ELR (cell line): ENCODE measurements around the gene VAMP2.

Source experiments
- DNase-seq: peaks from one replicate; pipeline ENCODE4 v3.0.0-alpha.2; 2015; ENCODE audit warnings: low read depth

VAMP2 gene

DNA sequence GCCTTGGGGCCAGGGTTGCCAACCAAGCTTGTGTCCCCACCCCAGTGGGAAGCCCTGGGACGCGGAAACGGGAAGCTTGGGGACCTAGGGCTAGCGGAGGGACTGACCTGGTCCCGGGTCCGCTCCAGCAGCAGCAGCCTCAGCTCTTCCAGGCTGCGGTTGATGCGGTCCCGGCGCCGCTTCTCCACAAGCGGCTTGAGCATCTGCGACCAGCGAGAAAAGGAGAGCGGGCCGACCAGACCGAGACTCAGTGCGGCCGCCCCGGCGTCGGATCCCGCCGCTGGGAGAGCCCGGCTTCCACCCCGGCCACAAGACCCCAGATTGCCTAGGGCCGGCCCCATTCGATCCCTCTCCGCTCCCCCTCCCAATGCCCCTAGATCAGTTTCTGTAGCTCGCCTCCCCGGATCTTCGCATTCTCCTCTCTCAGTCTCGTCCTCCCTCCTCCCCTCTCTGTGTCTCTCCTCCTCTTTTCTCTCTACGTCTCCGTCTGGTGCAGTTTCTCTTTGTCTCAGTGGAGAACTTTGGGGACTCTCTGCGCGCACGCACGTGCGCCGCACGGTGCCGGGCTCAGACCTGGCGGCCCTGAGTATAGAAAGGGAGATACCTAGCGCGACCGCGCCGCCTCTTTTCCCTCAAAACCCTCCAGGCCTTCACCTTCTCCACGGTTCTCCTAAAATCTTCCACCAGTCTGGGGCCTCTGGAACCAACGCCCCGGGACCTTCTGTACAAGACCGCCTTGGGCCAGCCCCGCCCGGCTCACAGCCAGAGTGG is 39.6 kb downstream of the VAMP2 start:
- DNase-seq: peak; percentile 56

DNA sequence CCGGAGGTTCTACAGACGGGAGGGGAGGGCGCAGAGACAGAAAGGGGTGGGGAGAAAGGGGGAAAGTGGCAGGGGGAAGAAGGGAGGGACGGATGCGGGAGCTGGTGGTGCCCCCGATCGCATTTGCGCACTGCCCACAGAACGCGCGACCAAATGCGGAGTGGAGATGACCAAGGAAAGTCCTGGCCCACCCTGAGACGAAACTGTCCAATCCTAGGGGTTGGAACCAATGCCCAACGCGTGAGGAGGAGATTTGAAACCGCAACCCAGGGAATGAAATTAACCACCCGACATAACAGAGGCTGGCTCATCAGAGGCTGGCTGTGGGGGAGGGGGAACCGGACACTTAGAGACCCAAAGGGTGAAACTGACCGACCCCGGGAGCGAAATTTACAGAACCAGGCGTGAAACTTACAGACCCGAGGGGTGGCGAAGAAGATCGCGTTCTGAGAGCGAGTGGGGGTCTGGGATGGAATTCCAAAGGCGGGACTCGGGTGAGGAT is 40.3 kb downstream of the VAMP2 start:
- DNase-seq: peak; percentile 70

DNA sequence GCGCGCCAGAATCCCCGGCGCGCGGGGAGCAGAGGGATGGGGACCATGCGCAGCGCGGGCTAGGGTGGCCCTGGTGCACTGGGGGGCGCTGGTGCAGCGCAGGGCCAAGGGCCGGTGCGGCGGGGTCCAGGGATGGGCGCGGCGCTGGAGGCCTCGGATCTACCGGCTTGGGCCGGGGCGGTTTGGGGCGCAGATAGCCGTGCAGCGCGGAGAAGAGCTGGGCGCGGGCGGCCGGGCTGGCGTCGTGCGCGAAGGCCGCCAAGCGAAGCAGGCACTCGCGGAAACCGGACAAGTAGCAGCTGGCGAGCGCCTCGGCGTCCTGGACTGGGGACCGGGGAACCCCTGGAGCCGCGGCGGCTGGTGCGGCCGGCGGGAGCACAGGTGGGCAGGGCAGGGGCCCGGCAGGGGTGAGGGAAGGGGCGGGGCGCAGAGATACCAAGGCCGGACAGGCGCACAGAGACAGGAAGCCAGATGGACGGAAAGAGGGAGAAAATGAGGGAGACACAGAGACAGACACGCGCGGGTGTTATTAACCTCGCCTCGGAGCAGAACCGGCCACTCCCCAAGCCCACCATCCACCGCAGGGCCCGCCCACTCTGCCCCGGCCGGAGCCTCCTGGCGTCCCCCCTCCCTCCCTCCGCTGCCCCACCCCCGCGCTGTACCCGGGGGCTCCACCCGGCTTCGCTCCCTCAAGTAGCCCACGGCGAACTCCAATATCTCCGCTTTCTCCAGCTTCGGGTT is 40.9 kb downstream of the VAMP2 start:
- peak; percentile 86 for DNase-seq

DNA sequence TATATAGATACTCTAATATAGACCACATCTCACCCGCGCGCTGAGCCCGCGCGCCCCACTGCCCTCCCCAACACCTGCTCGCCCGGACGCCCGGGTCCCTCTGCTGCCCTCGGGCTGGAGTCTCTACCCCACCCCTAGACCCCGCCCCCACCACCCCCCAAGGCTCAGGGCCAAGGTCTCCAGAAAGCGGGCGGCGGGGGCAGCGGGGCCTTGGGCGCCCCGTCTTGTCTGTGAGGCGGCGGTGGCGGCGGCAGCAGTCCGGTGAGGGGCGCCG is 41.4 kb downstream of the VAMP2 start:
- DNase-seq: no peak

GRCh38 chr17:8120520-8121406 is 42.0 kb downstream of the VAMP2 start:
- peak; percentile 81 for DNase-seq

DNA sequence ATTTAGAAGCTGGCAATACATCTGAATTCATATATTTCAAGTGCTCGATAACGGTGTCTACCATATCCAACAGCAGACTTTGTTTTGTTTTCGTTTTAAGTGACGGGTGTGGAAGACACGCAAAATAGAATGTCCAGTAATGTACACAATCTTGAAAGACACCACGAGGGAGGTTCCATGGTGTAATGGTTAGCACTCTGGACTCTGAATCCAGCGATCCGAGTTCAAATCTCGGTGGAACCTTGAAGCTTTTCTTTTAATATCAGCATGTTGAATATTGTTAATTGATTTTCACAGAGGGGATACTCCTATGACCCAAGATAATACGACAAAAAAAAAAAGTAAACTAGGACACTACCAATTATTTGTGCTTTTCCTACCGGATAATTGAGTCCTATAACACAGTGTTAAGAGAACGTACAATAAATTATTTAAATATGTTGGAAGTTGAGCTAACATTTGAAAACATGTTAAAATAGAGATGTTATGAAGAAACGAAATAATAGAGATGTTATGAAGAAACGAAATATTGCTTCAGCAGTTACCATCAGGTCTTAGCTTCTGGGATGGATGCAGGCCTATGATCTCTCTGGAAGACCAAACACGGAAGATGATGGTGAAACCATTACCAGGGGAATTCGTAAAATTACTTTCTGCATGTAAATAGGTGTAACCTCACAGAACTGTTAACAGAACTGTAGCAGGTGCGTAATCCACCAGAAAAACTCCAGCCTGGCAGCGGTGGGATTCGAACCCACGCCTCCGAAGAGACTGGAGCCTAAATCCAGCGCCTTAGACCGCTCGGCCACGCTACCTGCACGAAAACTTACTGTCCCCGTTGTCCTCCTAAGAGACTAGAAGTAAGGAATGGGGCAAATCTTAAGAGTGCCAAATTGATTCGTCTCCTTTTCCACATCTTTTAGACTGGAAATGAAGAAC is 42.9 kb downstream of the VAMP2 start:
- peak; percentile 93 for DNase-seq

DNA sequence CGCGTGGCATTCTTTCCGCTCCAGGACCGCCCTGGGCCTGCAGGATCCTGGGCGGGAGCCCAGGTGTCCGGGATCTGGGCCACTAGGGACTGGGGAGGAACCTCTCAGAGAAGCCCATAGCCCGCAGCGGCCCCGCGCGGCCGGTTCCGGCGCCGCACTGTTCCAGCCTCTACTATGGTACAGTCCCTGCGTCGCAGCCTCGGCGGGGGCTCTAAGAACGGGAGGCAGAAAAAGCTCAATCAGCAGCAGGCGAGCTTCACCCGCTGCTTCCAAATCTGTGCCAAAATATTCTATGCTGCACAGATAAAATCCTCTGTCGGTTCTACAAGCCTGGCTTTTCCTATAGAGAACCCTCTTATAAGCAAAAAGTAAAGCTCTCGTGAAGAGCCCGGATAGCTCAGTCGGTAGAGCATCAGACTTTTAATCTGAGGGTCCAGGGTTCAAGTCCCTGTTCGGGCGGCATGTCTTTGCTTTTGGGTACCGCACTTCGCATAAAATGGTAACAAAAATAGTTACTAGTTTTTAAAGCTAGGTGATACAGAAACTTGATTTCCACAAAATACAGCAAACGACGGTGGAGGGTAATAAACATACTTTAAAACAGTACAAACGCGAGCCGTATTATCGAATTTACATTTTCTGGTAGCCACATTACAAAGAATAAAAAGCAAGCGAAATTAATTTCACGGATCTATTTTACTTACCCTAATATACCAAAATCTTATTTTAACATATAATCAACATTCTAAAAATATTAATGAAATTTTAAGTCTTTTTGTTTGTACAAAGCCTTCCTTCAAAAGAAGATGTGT is 43.8 kb downstream of the VAMP2 start:
- peak; percentile 89 for DNase-seq

GRCh38 chr17:8117980-8118768 is 44.6 kb downstream of the VAMP2 start, which contains the start of gene ALOXE3:
Gene ALOXE3, minus strand, starts transcription at chr17:8118514. Its CDS starts 524 bp downstream, at chr17:8117990.
- peak; percentile 93 for DNase-seq

DNA sequence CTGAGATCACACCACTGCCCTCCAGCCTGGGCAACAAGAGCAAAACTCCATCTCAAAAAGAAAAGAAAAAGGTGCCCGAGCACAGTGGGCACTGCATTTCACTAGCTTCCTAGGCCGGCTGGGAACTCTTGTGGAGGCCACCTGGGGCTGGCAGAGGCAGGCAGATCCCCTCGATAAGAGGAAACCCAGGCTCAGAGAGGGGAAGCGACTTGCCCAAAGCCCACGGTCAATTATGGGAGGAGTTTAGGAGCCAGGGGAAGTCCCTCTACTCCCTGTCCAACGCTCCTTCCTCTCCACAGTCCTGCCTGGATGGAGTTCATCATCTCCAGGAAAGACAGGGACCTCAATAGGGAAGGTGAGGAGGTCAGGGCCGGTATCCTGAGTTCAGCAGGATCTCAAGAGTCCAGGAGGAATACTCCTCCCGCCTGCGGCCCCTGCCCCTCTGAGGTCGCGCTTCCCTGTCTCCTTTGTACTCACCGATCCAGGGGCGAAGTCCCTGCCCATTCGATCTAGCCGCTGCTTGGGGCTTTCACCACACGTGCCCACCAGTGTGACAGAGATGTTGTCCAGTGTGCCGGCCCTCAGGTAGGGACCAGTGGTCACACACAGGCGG is 45.3 kb downstream of the VAMP2 start:
- DNase-seq: peak; percentile 19

DNA sequence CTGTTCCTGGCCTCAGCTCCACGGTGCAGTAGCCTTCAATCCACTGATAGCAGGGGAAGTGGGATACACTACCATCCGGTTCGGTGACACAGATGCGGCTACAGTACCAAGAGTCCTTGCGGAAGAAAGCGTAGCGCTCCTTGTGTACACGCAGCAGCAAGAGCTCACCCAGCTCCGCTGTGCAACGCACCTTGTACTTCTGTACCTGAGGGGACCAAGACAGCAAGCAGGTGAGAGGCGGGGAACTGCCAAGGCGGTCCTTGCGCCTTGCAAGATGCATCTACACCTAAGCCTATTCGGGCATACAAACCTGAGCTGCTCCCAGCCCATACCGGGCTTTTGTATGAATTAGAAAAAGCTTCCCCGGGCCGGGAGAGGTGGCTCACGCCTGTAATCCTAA is 46.0 kb downstream of the VAMP2 start:
- DNase-seq: no peak

DNA sequence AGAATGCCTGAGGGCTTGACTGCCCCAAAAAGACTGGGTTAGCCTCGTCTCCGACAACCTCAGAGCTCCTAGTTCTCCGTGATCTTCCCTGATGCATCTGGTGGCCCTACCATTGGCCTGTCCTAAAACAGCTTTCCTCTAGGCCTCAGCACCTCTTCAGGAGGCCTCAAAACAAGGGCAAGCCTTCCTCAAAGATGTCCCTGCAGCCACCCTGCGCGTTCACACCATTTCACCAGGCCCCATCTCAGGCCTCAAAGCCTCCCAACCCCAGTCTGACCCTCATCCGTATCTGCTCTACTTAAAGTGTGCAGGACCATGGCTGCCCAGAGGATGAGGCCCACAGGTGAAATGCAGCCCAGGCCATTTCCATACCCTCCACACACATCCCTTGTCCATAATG is 51.8 kb downstream of the VAMP2 start:
- no peak for DNase-seq

DNA sequence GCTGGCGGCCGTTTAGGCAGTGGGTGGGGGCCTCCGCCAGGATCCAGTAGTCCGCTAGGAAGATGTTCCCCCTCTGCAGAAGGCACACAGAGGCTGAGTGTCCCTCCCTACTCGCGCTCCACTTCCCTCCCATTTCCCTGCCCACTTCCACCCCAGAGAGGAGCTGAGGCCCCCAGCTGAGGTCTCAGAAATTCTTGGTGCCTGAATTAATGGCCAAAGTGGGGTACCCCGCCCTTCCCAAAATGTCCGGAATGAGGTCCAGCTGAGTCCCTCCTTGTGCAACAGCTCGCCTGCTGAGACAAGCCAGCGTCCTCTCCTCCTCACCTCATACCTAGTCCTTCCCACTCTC is 52.3 kb downstream of the VAMP2 start:
- no peak for DNase-seq

GRCh38 chr17:8109661-8110455 is 52.9 kb downstream of the VAMP2 start:
- peak; percentile 40 for DNase-seq
